Measurements from ENCODE around the gene MRPL49. TPM values are rescaled to one million over a fixed set of nuclear protein-coding genes. Genes with fewer than 3 reads are reported as not detected.

The MRPL49 gene
- 51.8 and 59.2 TPM in 2 replicates for total RNA-seq

DNA sequence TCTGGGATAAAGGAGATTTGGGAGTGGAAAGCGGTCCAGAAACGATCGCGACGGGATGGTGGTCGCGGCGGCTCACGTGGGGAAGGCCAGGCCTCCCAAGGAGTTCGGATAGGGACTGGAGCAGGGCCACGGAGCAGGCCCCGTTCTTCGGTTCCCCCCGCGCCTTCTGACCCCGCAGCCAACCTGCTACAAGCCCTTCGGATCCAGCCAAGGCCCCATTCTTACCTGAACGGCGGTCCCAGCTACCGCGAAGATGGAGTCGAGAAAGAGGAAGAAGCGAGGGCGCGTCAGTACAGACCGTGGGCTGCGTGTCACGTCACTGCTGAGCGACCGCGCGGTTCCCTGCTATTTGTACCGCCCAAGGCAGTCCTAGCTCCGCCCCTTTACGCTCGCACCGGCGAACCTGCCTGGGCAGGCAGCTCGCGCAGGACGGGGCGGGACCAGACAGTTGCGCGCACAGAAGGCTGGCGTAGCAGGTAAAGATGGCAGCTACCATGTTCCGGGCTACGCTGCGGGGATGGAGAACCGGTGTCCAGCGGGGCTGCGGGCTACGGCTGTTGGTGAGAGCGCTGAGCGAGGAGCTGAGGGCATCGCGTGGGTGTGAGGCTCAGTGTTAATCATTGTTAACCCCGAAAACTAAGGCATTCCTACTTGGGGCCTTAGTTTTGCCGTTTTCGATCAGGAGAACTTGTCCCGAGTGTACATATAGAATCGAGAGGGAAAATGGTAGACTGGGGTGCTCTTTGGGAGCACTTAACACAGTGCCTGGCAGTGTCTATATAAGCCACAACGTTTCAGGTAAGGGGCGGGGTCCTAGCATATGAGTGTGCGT is at the start of gene MRPL49, which contains the start of gene FAU:
TSS of gene MRPL49 (plus strand) at position 457 of the 832 bp plus-strand sequence. CDS start at position 483, 26 bp downstream.
TSS of gene FAU (minus strand) at position 270 of the 832 bp plus-strand sequence. CDS start 321 bp downstream, outside the sequence.
- DNase-seq, result peak; percentile 99

DNA sequence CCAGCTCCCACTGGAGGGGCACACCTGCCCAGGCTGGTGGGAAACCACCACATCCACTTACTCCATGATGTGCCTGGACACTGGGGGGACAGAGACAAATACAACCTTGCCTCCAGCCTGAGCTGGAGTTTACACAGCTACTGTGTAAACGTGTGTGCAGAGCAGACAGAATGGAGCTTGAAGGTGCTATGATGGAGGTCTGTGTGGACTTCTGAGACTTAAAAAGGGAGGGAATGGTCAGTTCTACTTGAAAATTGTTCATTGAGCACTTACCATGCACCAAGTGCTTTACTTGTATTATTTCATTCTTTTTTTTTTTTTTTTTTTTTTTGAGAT is 49.5 kb upstream of the MRPL49 start:
- no peak for DNase-seq

DNA sequence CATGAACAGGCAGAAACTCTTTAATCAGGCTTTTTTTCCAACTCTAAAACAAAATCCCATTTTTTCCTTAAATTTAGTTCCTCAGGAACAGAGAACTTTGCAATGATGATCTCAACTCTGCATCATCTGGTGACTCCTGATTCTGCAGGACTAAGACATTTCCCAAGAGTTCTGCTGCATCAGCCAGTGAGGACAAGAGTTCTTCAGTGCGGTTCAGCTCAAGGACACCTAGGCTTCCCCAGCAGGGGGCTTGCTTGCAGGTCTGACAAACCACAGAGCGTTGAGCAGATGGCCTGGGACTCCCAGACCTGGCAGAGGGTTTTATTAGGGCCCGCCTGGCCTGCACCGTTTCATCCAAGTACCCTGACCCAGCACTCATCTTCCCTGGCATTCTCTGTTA is 44.7 kb upstream of the MRPL49 start:
- no peak for DNase-seq

DNA sequence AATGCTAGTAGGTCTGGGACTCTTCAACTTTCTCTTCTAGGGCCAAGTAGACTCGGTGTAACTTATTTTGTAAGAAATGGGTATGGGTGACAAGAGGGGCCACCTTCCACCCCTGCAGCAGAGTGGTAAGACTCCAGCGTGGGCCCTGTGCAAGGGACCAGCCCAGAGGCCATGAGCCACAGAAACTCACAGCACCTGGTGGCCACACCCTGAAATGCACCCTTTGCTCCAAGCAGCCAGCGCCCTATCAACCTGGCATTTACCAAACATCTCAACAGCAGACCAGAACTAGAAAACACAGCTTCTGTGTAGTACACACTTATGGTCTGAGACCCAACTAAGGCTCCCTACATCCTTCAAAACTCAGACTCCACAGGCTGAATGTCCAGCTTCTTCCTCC is 44.0 kb upstream of the MRPL49 start:
- DNase-seq, result peak; percentile 67

DNA sequence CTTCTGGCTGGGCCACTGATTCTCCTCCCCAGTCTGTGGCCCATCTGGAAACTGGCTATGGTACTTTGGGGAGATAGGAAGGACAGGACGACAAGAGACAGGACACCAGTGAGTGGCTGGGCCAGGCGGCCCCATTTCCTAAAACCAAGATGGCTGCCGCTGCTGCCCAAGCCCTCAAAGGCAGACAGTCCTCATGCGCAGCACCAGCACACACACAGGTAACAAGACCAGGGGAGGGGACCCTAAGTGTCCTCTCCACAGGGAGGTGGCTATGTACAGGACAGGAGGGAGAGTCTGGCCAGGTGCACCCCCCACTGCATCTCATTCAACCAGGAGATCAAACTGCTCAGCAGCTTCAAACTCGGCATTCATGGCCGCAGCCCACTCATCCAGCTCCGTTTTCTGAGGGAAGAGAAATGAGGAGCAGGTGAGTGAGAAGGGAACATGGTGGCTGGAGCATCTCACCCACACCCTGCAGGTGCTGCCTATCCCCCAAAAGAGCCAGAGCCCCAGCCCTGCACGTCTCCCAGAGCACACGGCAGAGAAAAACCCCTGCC is 43.3 kb upstream of the MRPL49 start:
- no peak for DNase-seq

DNA sequence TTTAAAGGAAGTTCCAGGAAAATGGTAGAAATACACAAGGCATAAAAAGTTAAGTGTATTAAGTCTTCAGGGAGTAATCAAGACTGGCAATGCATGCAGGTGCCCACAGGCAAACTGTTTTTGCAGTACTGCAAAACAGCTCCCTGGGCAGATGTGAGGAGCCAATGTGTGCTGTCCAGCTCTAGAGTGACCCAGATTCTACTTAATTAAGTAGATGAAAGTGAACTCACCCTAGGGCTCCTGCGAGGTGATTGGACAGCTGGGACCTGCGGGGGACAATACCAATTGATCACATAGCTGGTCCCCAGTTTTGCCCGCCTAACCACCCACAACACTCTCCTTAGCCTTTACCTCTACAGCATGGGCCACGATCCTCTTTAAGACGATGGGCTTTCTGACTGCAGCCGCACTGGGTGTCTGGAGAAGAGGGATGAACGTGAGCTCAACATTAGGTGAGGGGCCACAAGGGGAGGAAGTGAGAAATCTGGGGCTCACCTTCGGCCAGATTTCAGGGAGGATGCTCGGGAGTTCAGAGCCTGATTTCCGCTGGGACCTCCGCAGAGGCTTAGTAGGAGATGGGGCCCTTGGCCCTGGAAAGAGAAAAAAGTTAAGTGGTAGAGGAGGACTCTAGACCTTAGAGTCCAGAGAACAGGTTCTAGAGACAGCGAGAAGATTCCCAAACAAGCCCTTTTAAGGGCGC is 38.8 kb upstream of the MRPL49 start:
- no peak for DNase-seq

DNA sequence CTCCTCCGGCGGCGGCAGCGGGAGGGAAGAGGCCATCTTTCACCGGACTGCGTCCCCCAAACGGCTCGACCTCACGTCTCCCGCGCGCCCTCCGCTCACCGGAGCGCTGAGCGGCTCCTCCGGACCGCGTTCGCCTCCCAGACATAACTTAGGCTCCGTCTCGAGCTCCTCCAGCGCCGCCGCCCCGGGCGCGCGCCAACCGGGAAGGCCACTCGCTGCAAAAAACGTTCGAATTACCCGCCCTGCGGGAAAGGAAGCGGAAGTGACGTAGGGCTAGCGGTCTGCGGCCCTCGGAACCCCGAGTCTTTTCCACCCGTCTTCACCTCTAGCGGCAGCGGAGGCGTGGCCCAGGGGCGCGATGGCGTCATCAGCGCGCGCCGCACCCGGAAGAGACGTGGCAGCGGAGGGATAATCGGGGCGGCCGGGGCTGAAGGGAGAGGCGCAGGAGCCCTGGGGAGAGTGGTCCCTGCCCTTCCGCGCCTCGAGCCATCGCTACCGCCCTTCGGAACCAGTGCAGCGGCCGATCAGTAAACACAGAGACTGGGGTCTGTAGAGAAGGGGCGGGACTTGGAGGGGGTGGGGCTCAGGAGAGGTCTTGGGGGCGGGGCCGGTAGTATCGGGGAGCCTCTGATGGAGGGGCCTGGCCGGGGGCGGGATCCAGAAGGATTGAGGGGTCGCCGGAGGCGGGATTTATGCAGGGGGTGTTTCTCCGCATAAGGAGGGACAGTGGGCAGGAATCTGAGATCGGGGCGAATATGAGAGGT is 38.1 kb upstream of the MRPL49 start, which contains the start of the genes CDCA5 and ZFPL1:
TSS of gene CDCA5 (minus strand) at position 207 of the 764 bp plus-strand sequence. CDS start at position 145, 62 bp downstream.
TSS of gene ZFPL1 (plus strand) at position 389 of the 764 bp plus-strand sequence. CDS start 477 bp downstream, outside the sequence.
- DNase-seq, result peak; percentile 98

DNA sequence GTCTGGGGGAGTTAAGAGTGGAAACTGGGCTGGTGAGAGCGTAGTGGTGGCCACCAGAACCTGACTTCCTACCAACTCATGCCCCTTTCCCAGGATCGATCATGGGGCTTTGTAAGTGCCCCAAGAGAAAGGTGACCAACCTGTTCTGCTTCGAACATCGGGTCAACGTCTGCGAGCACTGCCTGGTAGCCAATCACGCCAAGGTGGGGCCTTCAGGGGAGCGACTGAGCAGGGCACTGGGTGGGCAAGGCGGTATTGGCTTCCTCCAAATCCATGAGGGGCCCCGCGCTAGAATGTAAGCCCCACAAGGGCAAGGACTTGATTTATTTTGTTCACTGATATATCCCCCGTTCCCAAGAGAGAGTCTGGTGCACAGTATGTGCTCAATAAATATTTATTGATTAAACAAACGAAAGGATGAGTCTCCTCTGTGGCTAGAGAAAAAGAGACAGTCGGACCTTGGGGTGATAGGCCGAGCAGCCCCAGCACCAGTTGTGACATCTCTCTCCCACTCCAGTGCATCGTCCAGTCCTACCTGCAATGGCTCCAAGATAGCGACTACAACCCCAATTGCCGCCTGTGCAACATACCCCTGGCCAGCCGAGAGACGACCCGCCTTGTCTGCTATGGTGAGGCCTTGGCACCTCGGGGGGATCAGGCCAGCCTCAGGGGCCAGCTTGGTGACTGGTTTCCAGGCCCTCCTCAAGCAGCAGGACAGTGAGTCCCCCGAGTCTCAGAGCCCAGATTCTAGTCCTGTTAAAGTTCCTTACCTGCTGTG is 37.3 kb upstream of the MRPL49 start:
- no peak for DNase-seq

DNA sequence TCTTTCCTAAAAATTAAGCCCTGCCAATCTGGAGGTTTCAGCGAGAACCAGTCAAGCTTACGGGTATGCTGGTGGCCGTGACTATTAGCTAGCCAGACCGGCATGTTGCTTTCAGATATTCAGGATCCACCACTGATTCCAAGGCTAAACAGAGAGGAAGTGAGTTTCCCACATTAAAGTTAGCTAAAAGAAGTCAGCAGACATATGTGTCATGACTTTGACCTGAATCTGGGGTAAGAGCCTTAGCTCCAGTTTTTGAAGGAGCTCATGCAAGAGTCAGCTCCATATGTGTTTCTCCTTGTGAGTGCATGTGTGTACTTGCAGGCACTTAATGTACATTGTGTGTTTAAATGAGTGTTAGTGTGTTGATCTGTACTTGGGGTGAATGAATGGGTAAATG is 36.7 kb upstream of the MRPL49 start:
- DNase-seq, result no peak

DNA sequence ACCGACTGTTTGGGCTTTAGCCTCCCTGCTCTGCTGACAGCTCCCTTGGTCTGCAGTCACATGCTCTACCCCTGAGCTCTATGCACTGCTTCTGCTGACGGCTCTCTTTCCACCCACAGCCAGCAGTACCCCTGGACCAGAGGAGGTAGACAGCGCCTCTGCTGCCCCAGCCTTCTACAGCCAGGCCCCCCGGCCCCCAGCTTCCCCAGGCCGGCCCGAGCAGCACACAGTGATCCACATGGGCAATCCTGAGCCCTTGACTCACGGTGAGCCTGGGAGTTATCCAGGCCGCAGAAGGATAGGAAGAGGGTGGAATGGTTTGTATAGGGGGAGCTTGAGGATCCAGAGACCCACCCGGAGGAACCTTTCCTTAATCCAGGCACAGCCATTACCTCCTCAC is 35.3 kb upstream of the MRPL49 start:
- DNase-seq, result no peak

DNA sequence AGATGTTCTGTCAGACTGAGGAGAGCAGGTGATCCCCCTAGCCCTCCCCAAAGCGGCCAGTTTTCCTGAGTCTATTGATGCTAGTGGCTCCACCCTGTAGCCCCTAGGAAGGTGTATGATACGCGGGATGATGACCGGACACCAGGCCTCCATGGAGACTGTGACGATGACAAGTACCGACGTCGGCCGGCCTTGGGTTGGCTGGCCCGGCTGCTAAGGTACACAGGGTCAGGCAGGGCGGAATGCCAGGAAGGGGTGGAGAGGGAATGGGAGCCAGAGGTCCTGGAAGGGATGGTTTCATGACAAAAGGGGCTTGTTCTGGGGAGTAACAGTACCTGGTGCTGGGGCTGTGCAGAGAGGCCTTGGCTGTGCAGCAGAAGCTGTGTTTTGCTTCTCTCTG is 34.9 kb upstream of the MRPL49 start:
- no peak for DNase-seq

DNA sequence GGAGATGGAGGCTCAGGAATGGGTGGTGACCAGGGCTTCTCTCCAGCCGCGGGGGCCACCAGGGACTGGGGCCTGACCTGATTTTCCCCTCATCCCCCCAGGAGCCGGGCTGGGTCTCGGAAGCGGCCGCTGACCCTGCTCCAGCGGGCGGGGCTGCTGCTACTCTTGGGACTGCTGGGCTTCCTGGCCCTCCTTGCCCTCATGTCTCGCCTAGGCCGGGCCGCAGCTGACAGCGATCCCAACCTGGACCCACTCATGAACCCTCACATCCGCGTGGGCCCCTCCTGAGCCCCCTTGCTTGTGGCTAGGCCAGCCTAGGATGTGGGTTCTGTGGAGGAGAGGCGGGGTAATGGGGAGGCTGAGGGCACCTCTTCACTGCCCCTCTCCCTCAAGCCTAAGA is 34.3 kb upstream of the MRPL49 start:
- no peak for DNase-seq

DNA sequence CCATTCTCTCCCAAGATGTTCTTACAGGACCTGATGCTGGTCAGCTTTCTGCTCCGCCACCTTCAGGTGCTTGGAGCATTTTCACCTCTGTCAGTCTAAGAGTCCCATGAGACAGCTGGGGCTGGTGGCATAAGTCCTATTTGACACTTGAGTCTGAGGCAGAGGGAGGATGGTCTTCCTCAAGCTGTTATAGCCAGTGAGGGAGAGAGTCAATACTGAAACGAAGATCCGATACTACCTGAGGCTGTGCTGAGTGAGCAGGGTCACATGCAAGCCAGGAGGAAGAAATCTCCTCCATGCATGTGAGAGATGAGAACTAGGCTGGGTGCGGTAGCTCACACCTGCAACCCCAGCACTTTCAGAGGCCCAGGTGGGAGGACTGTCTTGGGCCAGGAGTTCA is 32.5 kb upstream of the MRPL49 start:
- no peak for DNase-seq

DNA sequence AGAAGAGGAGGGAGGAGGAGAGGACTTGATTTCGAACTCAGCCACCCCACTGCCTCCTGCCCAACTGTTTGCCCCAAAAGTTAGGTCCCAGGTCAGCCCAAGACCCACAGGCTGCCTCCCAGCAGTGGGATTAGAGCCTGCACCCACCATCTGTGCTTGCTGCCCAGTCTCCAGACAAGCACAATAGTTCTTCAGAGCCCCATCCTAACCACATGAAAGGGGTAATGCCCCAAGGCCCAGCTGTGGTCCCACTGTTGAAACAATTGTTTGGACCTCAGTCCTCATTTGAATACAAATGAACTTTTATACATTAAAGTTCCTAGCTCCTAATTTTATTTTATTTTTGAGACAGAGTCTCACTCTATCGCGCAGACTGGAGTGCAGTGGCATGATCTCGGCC is 31.5 kb upstream of the MRPL49 start:
- no peak for DNase-seq

DNA sequence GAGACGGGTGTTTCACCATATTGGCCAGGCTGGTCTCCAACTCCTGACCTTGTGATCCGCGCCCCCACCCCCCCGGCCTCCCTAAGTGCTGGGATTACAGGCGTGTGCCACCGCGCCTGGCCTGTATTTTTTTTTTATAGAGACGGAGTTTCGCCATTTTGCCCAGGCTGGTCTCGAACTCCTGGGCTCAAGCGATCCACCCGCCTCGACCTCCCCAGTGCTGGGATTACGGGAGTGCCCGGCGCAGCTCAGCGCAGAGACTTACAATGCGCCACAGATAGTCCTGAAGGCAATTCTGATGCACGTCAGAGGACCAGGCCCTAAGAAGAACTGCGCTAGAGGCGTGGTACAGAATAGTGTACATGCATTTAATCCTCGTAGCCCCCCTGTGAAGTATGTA is 26.7 kb upstream of the MRPL49 start:
- no peak for DNase-seq

DNA sequence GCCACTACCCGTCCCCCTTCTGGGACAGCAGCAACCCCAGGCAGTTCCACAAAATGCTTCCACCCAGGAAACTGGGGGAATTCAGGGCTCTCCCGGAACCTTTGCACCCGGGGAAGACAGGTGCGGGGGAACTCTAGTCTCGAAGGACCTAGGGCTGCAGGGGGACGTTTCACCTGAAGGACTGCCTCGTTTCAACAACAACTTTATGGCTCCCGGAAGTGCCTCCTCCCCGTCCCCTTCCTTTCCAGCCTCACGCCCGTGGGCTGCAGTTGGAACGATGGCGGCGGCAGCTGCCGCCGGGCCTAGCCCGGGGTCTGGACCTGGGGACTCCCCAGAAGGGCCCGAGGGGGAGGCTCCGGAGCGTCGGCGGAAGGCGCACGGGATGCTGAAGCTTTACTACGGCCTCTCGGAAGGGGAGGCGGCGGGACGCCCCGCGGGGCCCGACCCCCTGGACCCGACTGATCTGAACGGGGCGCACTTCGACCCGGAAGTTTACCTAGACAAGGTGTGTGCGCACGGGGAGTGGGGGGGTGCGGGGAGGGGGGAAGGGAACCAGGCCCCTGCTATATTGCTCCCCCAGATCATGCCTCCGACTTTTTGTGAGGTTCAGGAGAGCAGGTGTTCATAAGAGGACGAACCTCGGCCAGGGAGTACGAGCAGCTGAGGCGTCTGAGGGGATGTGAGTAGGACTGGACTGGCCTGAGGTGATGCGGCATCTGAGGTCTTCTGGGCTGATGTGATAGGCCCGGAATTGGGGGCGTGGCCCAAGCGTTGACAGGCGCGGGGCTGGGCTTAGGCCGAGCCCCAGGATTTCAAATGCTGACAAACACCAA is 25.9 kb upstream of the MRPL49 start, which contains the start of gene VPS51:
TSS of gene VPS51 (plus strand) at position 241 of the 833 bp plus-strand sequence. CDS start at position 278, 37 bp downstream.
- peak; percentile 94 for DNase-seq

DNA sequence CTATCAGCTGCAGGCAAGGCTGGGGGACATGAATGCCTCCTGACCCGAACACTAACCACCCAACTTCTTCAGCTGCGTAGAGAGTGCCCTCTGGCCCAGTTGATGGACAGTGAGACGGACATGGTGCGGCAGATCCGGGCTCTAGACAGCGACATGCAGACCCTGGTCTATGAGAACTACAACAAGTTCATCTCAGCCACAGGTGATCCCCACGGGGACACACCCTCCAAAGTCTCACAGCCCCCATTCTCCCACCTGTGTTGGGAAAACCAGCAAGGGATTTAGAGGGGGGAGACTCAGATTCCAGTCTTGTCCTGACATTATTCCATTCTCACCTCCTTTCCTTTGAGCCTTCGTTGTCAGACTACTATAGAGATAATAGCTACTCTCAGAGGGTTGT is 25.2 kb upstream of the MRPL49 start:
- DNase-seq, result no peak

DNA sequence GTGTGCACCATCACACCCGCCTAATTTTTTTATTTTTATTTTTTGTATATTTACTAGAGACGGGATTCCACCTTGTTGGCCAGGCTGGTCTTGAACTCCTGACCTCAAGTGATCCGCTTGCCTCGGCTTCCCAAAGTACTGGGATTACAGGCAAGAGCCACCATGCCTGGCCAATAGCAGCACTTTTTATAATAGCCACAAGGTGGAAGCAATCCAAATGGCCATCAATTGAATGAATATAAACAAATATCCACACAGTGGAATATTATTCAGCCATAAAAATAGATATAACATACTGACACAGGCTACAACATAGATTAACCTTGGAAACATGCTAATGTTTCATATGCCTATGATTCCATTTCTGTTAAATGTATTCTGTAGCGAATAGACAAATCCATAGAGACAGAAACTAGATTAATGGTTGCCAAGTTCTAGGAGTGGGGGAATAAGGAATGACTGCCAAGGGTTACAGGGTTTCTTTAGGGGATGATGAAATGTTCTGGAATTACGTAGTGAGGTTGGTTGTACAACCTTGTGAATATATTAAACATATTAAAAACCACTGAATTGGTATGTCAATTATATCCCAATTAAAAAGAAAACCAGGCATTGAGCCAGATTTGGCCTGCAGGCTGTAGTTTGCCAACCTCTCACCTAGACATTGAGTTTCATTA is 21.3 kb upstream of the MRPL49 start:
- DNase-seq, result no peak

DNA sequence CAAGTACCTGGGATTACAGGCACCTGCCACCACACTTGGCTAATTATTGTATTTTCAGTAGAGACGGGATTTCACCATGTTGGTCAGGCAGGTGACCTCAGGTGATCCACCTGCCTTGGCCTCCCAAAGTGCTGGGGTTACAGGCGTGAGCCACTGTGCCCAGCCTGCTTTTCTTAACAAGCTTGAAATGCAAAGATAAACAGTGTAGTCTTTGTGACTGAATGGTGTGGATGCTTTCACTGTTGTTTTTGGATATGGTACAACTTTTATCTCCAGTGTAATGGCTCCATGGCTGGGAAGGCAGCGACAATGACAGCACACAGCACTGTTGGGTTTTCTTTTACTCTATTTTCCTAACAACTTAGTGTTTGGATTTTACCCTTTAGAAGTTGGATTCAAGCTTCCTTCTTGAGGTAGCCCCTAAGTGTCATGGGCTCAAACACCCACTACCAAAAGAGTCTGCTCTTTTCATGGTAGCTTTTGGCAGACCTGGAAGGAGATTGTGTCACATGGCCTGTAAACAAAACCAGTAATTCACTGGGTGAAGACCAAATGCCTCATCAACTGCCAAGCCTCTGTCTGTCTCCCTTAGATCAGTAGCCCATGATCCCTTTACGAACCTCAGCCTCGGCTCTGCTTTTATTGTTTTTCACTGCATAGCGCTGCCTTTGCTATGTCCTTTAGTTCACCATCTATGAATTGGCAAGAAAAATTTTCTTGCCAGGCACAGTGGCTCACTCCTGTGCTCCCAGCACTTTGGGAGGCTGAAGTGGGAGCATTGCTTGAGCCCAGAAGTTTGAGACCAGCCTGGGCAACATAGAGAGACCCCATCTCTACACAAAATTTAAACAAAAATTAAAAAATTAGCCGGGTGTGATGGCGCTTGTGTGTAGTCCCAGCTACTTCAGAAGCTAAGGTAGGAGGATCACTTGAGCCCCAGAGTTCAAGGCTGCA is 19.7 kb upstream of the MRPL49 start:
- DNase-seq, result no peak

Data from dermis blood vessel endothelial cell (primary cell).